Measurements from ENCODE around the gene RORC.

DNA sequence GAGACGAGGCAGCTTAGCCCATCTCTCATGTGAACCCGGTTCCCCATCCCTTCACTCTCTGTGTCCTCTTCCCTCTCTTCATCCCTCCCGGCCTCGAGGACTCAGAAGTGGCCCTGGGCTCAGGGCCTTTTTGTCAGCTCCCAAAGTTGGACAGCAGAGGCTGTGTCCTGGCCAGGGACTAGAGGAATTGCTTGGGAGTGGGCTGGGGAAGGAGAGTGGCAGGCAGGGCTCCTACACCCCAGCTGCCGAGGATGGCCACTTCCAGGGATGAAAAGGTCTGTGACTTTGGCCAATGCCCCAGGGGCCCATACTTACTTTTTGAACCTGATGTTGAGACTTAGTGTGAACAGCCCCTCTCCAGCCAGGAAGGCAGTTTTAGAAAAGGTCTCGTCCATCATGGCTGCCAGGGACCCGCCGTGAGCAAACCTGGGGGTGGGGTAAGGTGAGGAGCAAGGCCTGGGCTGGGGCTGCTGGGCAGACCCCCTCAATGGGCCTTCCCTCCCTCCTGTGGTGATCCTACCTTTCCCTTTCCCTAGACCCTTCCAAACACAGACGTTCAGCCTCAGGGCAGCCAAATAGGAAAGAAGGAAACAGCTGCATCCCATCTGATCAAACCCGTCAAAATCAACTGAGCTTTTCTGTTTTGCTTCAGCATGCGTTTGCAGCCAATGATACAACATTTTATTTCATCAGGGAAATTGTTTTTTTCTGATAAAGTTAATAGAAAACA lies 16.4 kb upstream of the RORC start:
- TF ChIP-seq POLR2A (IDR thresholded peaks at IDR 0.05; ENCODE audit: extremely low read depth, insufficient read length) = no peak
- TF ChIP-seq, protein P1, sequence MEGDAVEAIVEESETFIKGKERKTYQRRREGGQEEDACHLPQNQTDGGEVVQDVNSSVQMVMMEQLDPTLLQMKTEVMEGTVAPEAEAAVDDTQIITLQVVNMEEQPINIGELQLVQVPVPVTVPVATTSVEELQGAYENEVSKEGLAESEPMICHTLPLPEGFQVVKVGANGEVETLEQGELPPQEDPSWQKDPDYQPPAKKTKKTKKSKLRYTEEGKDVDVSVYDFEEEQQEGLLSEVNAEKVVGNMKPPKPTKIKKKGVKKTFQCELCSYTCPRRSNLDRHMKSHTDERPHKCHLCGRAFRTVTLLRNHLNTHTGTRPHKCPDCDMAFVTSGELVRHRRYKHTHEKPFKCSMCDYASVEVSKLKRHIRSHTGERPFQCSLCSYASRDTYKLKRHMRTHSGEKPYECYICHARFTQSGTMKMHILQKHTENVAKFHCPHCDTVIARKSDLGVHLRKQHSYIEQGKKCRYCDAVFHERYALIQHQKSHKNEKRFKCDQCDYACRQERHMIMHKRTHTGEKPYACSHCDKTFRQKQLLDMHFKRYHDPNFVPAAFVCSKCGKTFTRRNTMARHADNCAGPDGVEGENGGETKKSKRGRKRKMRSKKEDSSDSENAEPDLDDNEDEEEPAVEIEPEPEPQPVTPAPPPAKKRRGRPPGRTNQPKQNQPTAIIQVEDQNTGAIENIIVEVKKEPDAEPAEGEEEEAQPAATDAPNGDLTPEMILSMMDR (IDR thresholded peaks at IDR 0.05; ENCODE audit: low read depth, low read length) = no peak
